WTC11 (cell line): ENCODE results near the gene BMP2K.

Experiments used
- CREB1 ChIP-seq: sonication (generic); formaldehyde crosslinking; IDR thresholded peaks from 2 replicates; pipeline ENCODE4 v1.8.0; 2023; ENCODE audit warnings: mild to moderate bottlenecking, missing genetic modification reagents
- SMAD4 ChIP-seq: sonication (generic); formaldehyde crosslinking; IDR thresholded peaks from 2 replicates; pipeline ENCODE4 v1.8.0; 2022; ENCODE audit warnings: mild to moderate bottlenecking, missing genetic modification reagents
- TF ChIP-seq, protein P1 (sequence below): fragments of 200-600 bp; IDR thresholded peaks from 2 replicates; pipeline ENCODE4 v1.8.0; 2022; ENCODE audit warnings: antibody characterized with exemption
- TF ChIP-seq, protein P2 (sequence below): sonication (generic); formaldehyde crosslinking; IDR thresholded peaks from 2 replicates; pipeline ENCODE4 v1.8.0; 2022; ENCODE audit warnings: missing genetic modification reagents

DNA sequence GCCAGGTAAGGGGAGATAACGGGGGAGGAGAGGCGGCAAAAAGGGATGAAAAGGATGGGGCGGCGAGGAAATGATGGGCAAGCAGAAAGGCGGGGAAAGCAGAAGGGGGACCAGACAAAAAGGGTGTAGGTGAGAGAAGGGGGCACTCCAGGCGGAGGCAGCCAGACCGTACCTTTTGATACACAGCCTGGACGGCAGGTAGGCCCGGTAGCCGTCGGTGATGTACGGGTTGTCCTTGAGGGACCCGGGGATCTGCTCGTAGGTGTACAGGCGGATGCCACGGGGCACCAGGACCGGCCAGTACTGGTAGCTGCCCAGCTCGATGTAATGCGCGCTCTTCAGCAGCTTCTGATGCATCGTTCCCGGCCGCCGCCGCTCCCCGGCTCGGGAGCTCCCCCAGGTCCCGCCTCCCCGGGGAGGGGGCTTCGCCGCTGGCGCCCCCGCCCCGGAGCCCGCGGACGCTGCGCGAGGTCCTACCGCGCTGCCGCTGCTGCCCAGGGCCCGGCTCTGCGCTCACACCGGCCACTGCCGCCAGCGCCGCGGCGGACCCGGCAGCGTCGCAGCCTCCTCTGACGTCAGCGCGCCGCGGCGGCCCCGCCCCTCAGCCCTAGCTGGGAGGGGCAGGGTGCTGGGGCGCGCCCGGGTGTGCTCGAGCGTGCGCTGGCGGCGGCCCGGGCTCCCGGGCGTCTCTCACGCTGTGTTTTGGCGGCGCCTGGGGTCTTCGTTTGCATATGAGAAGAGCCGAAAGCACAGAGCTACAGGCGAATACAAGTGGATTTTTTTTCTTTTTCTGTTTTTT, 162.9 kb downstream of the BMP2K start, which contains the start of gene PAQR3:
- TF ChIP-seq, protein P1, sequence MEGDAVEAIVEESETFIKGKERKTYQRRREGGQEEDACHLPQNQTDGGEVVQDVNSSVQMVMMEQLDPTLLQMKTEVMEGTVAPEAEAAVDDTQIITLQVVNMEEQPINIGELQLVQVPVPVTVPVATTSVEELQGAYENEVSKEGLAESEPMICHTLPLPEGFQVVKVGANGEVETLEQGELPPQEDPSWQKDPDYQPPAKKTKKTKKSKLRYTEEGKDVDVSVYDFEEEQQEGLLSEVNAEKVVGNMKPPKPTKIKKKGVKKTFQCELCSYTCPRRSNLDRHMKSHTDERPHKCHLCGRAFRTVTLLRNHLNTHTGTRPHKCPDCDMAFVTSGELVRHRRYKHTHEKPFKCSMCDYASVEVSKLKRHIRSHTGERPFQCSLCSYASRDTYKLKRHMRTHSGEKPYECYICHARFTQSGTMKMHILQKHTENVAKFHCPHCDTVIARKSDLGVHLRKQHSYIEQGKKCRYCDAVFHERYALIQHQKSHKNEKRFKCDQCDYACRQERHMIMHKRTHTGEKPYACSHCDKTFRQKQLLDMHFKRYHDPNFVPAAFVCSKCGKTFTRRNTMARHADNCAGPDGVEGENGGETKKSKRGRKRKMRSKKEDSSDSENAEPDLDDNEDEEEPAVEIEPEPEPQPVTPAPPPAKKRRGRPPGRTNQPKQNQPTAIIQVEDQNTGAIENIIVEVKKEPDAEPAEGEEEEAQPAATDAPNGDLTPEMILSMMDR: no peak
- TF ChIP-seq SMAD4 (CRISPR knock-in tag): no peak
- TF ChIP-seq, protein P2, sequence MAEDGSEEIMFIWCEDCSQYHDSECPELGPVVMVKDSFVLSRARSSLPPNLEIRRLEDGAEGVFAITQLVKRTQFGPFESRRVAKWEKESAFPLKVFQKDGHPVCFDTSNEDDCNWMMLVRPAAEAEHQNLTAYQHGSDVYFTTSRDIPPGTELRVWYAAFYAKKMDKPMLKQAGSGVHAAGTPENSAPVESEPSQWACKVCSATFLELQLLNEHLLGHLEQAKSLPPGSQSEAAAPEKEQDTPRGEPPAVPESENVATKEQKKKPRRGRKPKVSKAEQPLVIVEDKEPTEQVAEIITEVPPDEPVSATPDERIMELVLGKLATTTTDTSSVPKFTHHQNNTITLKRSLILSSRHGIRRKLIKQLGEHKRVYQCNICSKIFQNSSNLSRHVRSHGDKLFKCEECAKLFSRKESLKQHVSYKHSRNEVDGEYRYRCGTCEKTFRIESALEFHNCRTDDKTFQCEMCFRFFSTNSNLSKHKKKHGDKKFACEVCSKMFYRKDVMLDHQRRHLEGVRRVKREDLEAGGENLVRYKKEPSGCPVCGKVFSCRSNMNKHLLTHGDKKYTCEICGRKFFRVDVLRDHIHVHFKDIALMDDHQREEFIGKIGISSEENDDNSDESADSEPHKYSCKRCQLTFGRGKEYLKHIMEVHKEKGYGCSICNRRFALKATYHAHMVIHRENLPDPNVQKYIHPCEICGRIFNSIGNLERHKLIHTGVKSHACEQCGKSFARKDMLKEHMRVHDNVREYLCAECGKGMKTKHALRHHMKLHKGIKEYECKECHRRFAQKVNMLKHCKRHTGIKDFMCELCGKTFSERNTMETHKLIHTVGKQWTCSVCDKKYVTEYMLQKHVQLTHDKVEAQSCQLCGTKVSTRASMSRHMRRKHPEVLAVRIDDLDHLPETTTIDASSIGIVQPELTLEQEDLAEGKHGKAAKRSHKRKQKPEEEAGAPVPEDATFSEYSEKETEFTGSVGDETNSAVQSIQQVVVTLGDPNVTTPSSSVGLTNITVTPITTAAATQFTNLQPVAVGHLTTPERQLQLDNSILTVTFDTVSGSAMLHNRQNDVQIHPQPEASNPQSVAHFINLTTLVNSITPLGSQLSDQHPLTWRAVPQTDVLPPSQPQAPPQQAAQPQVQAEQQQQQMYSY (CRISPR knock-in tag): no peak
- TF ChIP-seq CREB1 (CRISPR knock-in tag): no peak
